Kidney (tissue), 14 donors: ENCODE results near the gene ITM2A. TPM values are rescaled to one million over a fixed set of nuclear protein-coding genes. Genes with fewer than 3 reads are reported as not detected.

Experiments used
- DNase-seq, 5 donors: peaks; one replicate each; pipeline ENCODE4 v3.0.0-alpha.2; 2013 to 2020
- FAIRE-seq: peaks from 2 replicates; lab custom pipeline; 2012; peaks lifted over from hg19 to GRCh38; lab: Jason Lieb, UNC
- H3K27ac ChIP-seq, 2 donors: one replicate each; pipeline ENCODE4 v1.7.0; 2013; ENCODE audit warnings: low read depth in 2 of 2, low read length in 2 of 2, inconsistent platforms in 1 of 2
- H3K27me3 ChIP-seq: one replicate; pipeline ENCODE4 v1.7.1; 2013; ENCODE audit warnings: low read length, inconsistent platforms; ENCODE audit not compliant: control insufficient read depth, insufficient read depth
- H3K36me3 ChIP-seq, 3 donors: one replicate each; pipeline versions ENCODE4 v1.7.0 to v1.7.1; 2013; ENCODE audit warnings: low read length in 3 of 3, control low read depth in 1 of 3, inconsistent platforms in 1 of 3; ENCODE audit not compliant: insufficient read depth in 3 of 3, control insufficient read depth in 2 of 3
- H3K4me1 ChIP-seq, 3 donors: one replicate each; pipeline versions ENCODE4 v1.7.0 to v1.7.1; 2013; ENCODE audit warnings: low read length in 3 of 3, inconsistent platforms in 1 of 3, low read depth in 1 of 3; ENCODE audit not compliant: control insufficient read depth in 2 of 3, insufficient read depth in 2 of 3
- H3K4me3 ChIP-seq, 3 donors: one replicate each; pipeline versions ENCODE4 v1.7.0 to v1.8.1; 2013; ENCODE audit warnings: low read length in 3 of 3, control low read depth in 1 of 3, inconsistent platforms in 1 of 3
- H3K9ac ChIP-seq, 3 donors: one replicate each; pipeline versions ENCODE4 v1.7.0 to v1.7.1; 2013; ENCODE audit warnings: low read length in 3 of 3, control low read depth in 1 of 3, inconsistent platforms in 1 of 3
- H3K9me3 ChIP-seq, 3 donors: one replicate each; pipeline versions ENCODE4 v1.7.0 to v1.7.1; 2013; ENCODE audit warnings: low read length in 3 of 3, control low read depth in 1 of 3, inconsistent platforms in 1 of 3; ENCODE audit not compliant: control insufficient read depth in 2 of 3, insufficient read depth in 1 of 3
- intact Hi-C: fragments of 100-400 bp; cut with DNase I; formaldehyde crosslinking; loops from one replicate; pipeline ENCODE4 v1.11.1; 2022
- polyA plus RNA-seq: library from polyadenylated mRNA; stranded (reverse); fragments of 350-450 nt; fragmentation: Illumina TruSeq; extraction: RNeasy Lipid Tissue Mini Kit (QIAGEN cat#74804); gene quantifications from one replicate; pipeline ENCODE4 v1.2.3, GENCODE V29; 2014; ENCODE audit warnings: low read depth, low replicate concordance; ENCODE audit not compliant: insufficient read depth
- total RNA-seq: library from RNA; stranded (reverse); fragmentation: NEBNext Ultra II Directional; extraction: Animal tissue kit (Norgen Biotek cat#: 25700); gene quantifications from one replicate; pipeline ENCODE4 v1.2.1, GENCODE V29; 2021
- TF ChIP-seq, protein P1 (sequence below): IDR thresholded peaks from 3 replicates; pipeline ENCODE4 v1.5.1; 2012; ENCODE audit warnings: mild to moderate bottlenecking, moderate library complexity, borderline replicate concordance; ENCODE audit not compliant: insufficient read depth; ENCODE audit errors: extremely low read depth
- donor health status: control.
- donor health status: control.
- donor health status: control.
- donor health status: control.
- donor health status: control.
- donor health status: DM: yes; HTN: yes; CAD: no.
- donor health status: Normal renal cell carcinoma (clear cell type).

Gene ITM2A
- total and polyA plus RNA-seq, 2 donors from 2014 or later, result 28.8 to 60.6 TPM

DNA sequence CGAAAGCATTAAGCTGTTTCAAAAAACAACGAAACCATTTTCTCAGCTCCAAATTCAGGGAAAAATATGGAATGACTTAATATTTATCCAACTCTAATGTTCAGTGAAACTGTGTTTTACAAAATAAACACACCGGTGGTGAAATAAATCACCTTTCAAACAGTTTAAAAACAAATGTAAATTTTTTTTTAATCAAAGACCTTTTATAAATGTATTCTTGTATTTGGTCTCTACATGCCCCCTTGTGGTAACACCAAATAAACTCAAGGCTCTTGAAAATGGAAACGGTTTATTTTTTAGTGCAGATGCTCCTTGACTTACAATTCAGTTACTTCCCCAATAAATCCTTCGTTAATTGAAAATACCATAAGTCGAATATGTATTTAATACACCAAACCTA, 45.8 kb upstream of the ITM2A start:
- no peaks in the 10 kb centered on the region for H3K9me3 ChIP-seq
- H3K9ac ChIP-seq, result peak overlapping the region in 1 of 3 donors; percentile 42
- H3K4me1 ChIP-seq, result no peaks in the 10 kb centered on the region
- DNase-seq (peak in 2 of 5 donors; percentile 6 to 29), FAIRE-seq (peak; percentile 89)
- no peak overlapping the region for H3K27ac ChIP-seq
- no peaks in the 10 kb centered on the region for H3K36me3 ChIP-seq
- H3K4me3 ChIP-seq, result peak overlapping the region in 2 of 3 donors; percentile 39 to 41
- intact Hi-C loops, result no loop called here
- TF ChIP-seq, protein P1, sequence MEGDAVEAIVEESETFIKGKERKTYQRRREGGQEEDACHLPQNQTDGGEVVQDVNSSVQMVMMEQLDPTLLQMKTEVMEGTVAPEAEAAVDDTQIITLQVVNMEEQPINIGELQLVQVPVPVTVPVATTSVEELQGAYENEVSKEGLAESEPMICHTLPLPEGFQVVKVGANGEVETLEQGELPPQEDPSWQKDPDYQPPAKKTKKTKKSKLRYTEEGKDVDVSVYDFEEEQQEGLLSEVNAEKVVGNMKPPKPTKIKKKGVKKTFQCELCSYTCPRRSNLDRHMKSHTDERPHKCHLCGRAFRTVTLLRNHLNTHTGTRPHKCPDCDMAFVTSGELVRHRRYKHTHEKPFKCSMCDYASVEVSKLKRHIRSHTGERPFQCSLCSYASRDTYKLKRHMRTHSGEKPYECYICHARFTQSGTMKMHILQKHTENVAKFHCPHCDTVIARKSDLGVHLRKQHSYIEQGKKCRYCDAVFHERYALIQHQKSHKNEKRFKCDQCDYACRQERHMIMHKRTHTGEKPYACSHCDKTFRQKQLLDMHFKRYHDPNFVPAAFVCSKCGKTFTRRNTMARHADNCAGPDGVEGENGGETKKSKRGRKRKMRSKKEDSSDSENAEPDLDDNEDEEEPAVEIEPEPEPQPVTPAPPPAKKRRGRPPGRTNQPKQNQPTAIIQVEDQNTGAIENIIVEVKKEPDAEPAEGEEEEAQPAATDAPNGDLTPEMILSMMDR, result no peak
- no peaks in the 10 kb centered on the region for H3K27me3 ChIP-seq

DNA sequence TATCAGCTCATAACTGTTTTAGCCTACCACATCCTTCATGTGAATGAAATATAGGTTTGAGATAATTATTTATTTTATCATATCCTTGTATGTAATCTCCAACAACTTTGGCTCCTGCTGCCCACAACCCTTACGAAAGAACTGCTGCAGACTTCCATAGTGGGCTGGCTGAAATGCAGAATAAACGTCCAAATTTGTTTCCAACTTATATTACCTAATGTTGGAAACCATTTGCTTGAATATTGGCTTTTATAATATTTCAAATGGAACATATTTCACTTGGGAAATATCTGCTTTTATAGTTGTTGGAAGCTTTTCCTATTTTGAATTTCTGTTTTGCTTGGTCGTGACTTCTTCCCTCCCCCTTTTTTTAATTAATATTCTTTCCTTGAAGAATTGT, 45.0 kb upstream of the ITM2A start:
- H3K9ac ChIP-seq, result no peak overlapping the region
- no peaks in the 10 kb centered on the region for H3K4me1 ChIP-seq
- H3K27me3 ChIP-seq, result no peaks in the 10 kb centered on the region
- no peaks in the 10 kb centered on the region for H3K9me3 ChIP-seq
- DNase-seq, result no peak
- no peaks in the 10 kb centered on the region for H3K36me3 ChIP-seq
- no peak overlapping the region for H3K27ac ChIP-seq
- TF ChIP-seq, protein P1, result no peak
- no peak for FAIRE-seq
- no peak overlapping the region for H3K4me3 ChIP-seq
- intact Hi-C loops, result no loop called here

DNA sequence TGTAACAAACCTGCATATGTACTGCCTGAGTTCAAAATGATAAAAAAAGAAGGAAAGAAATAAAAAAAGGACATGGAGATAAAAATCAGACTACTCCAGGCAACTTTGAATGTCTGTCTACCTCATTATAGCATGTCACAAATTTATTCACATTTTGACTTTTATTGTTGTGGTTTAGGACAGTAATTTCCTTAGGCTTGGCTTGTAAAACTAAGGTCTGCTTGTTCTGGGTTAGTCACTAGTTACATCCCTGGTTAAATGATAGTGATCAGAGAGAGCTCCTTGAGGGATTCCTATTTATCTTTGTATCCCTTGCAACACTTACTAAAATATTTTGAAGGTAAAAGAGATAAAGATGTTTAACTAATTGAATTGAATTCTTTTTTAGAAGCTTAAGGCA, 42.5 kb upstream of the ITM2A start:
- no peak overlapping the region for H3K9ac ChIP-seq
- DNase-seq, result no peak
- no peaks in the 10 kb centered on the region for H3K9me3 ChIP-seq
- intact Hi-C loops, result no loop called here
- no peaks in the 10 kb centered on the region for H3K36me3 ChIP-seq
- FAIRE-seq, result no peak
- no peak overlapping the region for H3K27ac ChIP-seq
- TF ChIP-seq, protein P1, result no peak
- no peak overlapping the region for H3K4me3 ChIP-seq
- H3K4me1 ChIP-seq, result no peaks in the 10 kb centered on the region
- no peaks in the 10 kb centered on the region for H3K27me3 ChIP-seq
